H1 (cell line): ENCODE measurements around the gene RXRA. TPM values are rescaled to one million over a fixed set of nuclear protein-coding genes. Genes with fewer than 3 reads are reported as not detected.

Experiments used
- BCL11A ChIP-seq, 2 experiments: IDR thresholded peaks; one replicate each; pipeline ENCODE4 v1.6.1; 2011; ENCODE audit warnings: low read depth in 2 of 2, low read length in 2 of 2, mild to moderate bottlenecking in 2 of 2
- MAFK ChIP-seq: IDR thresholded peaks from 2 replicates; pipeline ENCODE4 v1.6.1; 2012; ENCODE audit warnings: low read depth, mild to moderate bottlenecking, improper control_type of control experiment, low read length
- polyA plus RNA-seq, 7 experiments: library from polyadenylated mRNA; depleted of rRNA in 3 of 7; stranded (reverse) in 5 of 7; unstranded in 2 of 7; fragments of >200 nt in 5 of 7; fragments of 200-250 nt in 2 of 7; gene quantifications; 1 replicate in 5 of 7; 2 replicates in 1 of 7; 4 replicates in 1 of 7; pipeline versions ENCODE4 v1.2.1 to v1.2.3, GENCODE V29; 2011 to 2013; ENCODE audit warnings: missing spikeins in 2 of 7, mixed read lengths in 2 of 7
- total RNA-seq: library from RNA; stranded (reverse); fragmentation: NEBNext Ultra II Directional; extraction: Animal tissue kit (Norgen Biotek cat#: 25700); gene quantifications from 2 replicates; pipeline ENCODE4 v1.2.1, GENCODE V29; 2021

The RXRA gene
- total and polyA plus RNA-seq, 2 of the 8 experiments (the other 6 are each of a cell fraction or from before 2014, with no cell fraction given) = 9.8 to 29.4 TPM

- TF ChIP-seq BCL11A (IDR thresholded peaks at IDR 0.05; ENCODE audit: low read depth in 2 of 2, low read length in 2 of 2) = no peak
- TF ChIP-seq MAFK = no peak
- TF ChIP-seq, all 59 proteins: peak for 0
These were observed 45.5 kb downstream of the RXRA start (continued) for GRCh38 chr9:134371731-134372130.
